ENCODE data around the gene CCDC183.

CCDC183 gene

DNA sequence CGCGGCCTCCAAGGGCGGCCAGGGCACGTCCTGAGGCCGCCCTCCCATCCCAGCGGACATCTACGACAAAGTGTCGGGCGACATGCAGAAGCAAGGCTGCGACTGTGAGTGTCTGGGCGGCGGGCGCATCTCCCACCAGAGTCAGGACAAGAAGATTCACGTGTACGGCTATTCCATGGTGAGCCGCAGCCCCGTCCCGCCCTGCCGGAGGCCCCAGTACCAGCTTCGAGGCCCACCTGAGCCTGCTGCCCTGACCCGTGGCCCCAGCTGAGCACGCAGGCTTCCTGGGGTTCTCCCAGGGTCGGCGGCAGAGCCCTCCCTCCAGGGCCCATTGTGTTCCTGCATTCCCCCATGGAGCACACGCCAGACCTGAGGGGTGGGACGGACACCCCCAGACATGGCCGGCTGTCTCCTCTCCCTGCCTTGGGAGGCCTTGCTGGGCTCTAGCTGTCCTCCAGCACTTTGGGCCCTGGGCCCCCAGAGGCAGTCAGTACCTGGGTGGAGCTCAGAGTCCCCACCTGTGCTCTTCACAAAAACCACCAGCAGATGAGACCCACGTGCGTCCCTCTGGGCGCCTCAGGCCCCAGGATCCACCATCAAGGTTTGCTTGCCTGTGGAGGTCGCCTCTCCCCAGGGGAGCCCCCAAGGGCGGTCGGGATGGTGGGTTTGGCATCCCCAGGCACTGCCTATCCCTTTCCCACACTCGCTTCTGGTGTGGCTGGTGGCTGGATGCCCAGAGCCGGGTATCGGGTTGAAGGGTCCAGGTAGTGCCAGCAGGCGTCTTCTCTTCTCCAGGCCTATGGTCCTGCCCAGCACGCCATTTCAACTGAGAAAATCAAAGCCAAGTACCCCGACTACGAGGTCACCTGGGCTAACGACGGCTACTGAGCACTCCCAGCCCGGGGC is 54.1 kb downstream of the CCDC183 start:
- DNase-seq (ENCODE audit: low read depth): no peak

DNA sequence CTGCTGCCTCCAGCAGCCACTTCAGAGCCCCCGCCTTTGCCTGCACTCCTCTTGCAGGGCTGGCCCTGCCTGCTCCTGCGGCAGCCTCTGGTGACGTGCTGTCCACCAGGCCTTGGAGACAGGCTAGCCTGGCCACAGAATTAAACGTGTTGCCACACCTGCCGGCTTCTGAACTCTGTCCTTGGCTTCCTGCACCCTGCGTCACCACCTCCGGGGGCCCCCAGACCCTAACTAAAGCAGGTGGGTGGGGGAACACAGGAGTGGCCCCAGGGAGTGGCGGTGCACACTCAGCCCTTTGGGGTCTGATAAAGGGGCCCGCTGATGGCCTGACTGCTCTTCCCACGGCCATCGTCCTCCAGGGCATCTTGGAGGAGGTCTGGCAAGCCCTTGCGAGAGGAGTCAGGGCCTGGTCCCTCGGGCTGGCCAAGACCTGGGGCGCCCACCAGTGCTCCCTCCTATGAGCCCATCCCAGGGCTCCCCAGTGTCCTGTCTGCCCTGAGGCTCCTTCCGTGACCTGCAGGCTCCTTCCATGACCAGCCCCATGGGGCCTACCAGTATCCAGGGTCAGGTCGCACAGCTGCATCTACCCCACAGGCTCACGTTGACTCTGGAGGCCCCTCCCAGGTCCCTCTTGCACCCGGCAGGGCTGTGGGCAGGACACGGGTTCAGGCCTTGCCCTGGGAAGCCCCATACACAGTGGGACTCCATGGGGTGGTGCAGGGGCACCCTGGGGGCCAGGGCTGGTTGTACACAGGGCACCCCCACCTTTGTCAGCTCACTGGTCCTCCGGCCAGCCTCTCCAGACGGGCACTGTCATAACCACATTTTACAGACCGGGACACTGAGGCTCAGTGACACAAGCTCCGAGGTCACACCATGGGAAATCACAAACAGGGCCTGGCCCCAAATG is 55.0 kb downstream of the CCDC183 start:
- DNase-seq (ENCODE audit: low read depth): no peak

- no peak for DNase-seq (ENCODE audit: low read depth)
Measured at GRCh38 chr9:136851941-136852663, 56.0 kb downstream of the CCDC183 start, which contains the start of gene MAMDC4. Gene MAMDC4, plus strand, starts transcription at chr9:136852346. Its CDS starts 71 bp downstream, at chr9:136852417.

DNA sequence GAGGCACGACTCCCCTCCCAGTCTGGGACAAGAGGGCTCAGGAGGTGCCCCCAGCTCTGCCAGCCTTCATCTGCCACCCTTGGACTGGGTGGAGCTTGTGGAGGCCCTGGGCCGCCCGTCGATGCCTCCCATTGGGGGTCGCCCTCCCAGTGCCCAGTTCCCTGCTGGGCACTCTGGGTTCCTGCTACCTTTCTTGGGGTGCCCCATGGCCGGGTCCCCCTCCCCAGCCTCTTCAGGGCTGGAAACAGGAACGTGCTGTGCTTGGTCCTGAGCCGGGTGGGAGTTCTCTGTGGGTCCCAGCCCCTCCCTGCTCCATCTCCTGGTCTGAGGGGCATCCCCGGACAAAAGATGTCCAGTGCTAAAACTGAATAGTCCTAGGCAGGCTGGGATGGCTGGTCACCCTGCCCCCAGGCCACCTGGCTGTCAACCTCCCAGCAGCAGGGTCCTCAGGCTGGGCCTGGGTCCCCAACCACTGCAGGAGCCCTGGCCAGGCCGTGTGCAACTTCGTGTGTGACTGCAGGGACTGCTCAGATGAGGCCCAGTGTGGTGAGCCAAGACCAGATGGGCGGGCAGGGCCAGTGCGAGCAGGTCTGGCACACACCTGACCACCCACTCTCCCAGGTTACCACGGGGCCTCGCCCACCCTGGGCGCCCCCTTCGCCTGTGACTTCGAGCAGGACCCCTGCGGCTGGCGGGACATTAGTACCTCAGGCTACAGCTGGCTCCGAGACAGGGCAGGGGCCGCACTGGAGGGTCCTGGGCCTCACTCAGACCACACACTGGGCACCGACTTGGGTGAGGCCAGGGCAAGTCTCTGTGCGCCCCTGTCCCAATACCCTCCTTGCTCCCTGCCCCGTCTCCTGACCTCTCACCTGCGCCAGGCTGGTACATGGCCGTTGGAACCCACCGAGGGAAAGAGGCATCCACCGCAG is 56.8 kb downstream of the CCDC183 start:
- no peak for DNase-seq (ENCODE audit: low read depth)

DNA sequence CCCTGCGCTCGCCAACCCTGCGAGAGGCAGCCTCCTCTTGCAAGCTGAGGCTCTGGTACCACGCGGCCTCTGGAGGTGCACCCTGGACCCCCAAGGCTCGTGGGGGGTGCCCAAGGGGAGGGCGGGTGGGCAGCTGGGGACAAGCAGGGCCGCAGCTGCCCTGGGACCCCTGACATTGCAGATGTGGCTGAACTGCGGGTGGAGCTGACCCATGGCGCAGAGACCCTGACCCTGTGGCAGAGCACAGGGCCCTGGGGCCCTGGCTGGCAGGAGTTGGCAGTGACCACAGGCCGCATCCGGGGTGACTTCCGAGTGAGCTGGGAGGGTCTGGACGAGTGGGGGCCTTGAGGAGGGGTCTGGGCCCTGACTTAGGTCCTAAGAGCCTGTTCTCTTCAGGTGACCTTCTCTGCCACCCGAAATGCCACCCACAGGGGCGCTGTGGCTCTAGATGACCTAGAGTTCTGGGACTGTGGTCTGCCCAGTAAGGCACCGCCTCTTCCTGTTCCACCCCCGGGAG is 57.5 kb downstream of the CCDC183 start:
- DNase-seq (ENCODE audit: low read depth): no peak

DNA sequence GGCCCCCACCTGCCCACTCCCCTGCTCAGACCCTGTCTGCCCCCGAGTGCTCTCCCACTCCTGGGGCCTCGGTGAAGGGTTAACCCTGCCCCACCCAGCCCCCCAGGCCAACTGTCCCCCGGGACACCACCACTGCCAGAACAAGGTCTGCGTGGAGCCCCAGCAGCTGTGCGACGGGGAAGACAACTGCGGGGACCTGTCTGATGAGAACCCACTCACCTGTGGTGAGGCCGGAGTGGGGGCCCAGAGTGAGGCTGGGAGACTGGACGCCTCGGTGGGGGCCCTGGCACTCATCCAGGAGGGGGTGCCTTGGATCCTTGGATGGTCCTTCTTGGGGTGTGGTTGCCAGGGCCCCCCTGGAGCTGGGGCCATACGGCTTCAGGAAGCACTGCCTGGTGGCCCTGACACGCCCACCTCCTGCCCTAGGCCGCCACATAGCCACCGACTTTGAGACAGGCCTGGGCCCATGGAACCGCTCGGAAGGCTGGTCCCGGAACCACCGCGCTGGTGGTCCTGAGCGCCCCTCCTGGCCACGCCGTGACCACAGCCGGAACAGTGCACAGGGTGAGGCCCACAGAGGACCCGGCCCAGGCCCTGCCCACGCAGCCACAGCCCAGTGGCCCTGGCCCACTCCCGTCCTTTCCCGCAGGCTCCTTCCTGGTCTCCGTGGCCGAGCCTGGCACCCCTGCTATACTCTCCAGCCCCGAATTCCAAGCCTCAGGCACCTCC is 58.1 kb downstream of the CCDC183 start:
- no peak for DNase-seq (ENCODE audit: low read depth)

- no peak for DNase-seq (ENCODE audit: low read depth)
Measured at GRCh38 chr9:136854842-136855460, 58.8 kb downstream of the CCDC183 start.

GRCh38 chr9:136855461-136856078 is 59.4 kb downstream of the CCDC183 start:
- no peak for DNase-seq (ENCODE audit: low read depth)

DNA sequence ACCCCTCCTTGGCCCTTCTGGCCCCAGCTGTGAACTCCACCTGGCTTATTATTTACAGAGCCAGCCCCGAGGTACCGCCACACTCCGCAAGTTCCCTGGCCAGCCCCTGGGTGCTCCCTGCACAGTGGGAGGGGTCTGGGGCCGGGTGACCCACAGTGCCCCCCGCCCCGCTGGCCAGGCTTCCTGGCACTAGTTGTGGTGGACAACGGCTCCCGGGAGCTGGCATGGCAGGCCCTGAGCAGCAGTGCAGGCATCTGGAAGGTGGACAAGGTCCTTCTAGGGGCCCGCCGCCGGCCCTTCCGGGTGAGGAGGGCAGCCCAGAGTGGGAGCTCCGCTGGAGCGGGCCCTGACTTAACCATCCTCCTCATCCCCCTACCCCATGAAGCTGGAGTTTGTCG is 59.9 kb downstream of the CCDC183 start:
- no peak for DNase-seq (ENCODE audit: low read depth)

- DNase-seq (ENCODE audit: low read depth): no peak
Measured at GRCh38 chr9:136856541-136857141, 60.5 kb downstream of the CCDC183 start.

DNA sequence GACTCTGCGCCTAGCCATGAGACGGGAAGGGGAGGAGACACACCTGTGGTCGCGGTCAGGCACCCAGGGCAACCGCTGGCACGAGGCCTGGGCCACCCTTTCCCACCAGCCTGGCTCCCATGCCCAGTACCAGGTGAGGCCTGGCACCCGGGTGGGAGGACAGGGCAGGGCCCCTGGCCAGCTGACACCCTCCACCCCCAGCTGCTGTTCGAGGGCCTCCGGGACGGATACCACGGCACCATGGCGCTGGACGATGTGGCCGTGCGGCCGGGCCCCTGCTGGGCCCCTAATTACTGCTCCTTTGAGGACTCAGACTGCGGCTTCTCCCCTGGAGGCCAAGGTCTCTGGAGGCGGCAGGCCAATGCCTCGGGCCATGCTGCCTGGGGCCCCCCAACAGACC is 61.0 kb downstream of the CCDC183 start:
- DNase-seq (ENCODE audit: low read depth): no peak

Data from CMK (cell line).